Measurements from ENCODE around the gene POLRMT.

GRCh38 chr19:573519-573825 lies 59.9 kb downstream of the POLRMT start:
- TF ChIP-seq CTCF (IDR thresholded peaks at IDR 0.05) (no peak), ZFX (IDR thresholded peaks at IDR 0.05; ENCODE audit: borderline replicate concordance) (no peak)
